GM23338 (cell line): ENCODE measurements around the gene TMEM134. TPM values are rescaled to one million over a fixed set of nuclear protein-coding genes. Genes with fewer than 3 reads are reported as not detected.

Source experiments
- ATAC-seq: fragments of 200-7000 bp; cut with Tn5 transposase; 3 replicates; pipeline ENCODE4 v1.9.1; 2020
- DNase-seq: peaks from one replicate; pipeline ENCODE4 v3.0.0-alpha.2; 2015; ENCODE audit warnings: low spot score
- H2AFZ ChIP-seq: fragments of 200-600 bp; sonication (generic); 2 replicates; pipeline ENCODE4 v1.8.0; 2016; ENCODE audit warnings: antibody characterized with exemption, mild to moderate bottlenecking, moderate library complexity
- H3F3A ChIP-seq: fragments of 200-600 bp; sonication (generic); replicated peaks from 2 replicates; pipeline ENCODE4 v1.8.0; 2017; ENCODE audit warnings: antibody characterized with exemption, mixed run types, low read depth
- H3K27ac ChIP-seq: fragments of 200-600 bp; sonication (generic); 2 replicates; pipeline ENCODE4 v1.6.1; 2016; ENCODE audit warnings: low read depth
- H3K27me3 ChIP-seq: fragments of 200-600 bp; sonication (generic); 2 replicates; pipeline ENCODE4 v1.8.0; 2016; ENCODE audit warnings: mild to moderate bottlenecking, mixed run types, moderate library complexity; ENCODE audit not compliant: insufficient read depth
- H3K36me3 ChIP-seq: fragments of 200-600 bp; sonication (generic); 2 replicates; pipeline ENCODE4 v1.8.0; 2016; ENCODE audit warnings: mild to moderate bottlenecking; ENCODE audit not compliant: insufficient read depth
- H3K4me1 ChIP-seq: fragments of 200-600 bp; sonication (generic); 2 replicates; pipeline ENCODE4 v1.8.0; 2016; ENCODE audit warnings: mild to moderate bottlenecking, moderate library complexity; ENCODE audit not compliant: insufficient read depth
- H3K4me2 ChIP-seq: fragments of 200-600 bp; sonication (generic); 2 replicates; pipeline ENCODE4 v1.7.1; 2017; ENCODE audit warnings: mixed run types
- H3K4me3 ChIP-seq: fragments of 200-600 bp; sonication (generic); 2 replicates; pipeline ENCODE4 v1.6.1; 2016; ENCODE audit warnings: mixed run types
- H3K79me2 ChIP-seq: fragments of 200-600 bp; sonication (generic); replicated peaks from 2 replicates; pipeline ENCODE4 v1.8.0; 2017; ENCODE audit warnings: mild to moderate bottlenecking; ENCODE audit not compliant: insufficient read depth
- H3K9me2 ChIP-seq: fragments of 200-600 bp; sonication (generic); 2 replicates; pipeline ENCODE4 v1.8.0; 2017; ENCODE audit not compliant: insufficient read depth
- H4K20me1 ChIP-seq: fragments of 200-600 bp; sonication (generic); replicated peaks from 2 replicates; pipeline ENCODE4 v1.8.0; 2017; ENCODE audit warnings: mild to moderate bottlenecking; ENCODE audit not compliant: insufficient read depth
- H3K27ac Mint-ChIP-seq: 2 replicates; pipeline ENCODE4 v1.8.0; 2020; ENCODE audit warnings: inconsistent platforms, mild to moderate bottlenecking, moderate library complexity, mixed read lengths
- H3K27me3 Mint-ChIP-seq: 3 replicates; pipeline ENCODE4 v1.8.0; 2022; ENCODE audit warnings: low read depth, mild to moderate bottlenecking, moderate library complexity, mixed read lengths, inconsistent platforms; ENCODE audit not compliant: insufficient read depth, poor library complexity
- H3K36me3 Mint-ChIP-seq: 3 replicates; pipeline ENCODE4 v1.8.0; 2021; ENCODE audit warnings: low read depth, mild to moderate bottlenecking, inconsistent platforms, moderate library complexity, mixed read lengths
- H3K4me1 Mint-ChIP-seq: 3 replicates; pipeline ENCODE4 v1.8.0; 2020; ENCODE audit warnings: mild to moderate bottlenecking, inconsistent platforms, mixed read lengths
- H3K4me3 Mint-ChIP-seq: 3 replicates; pipeline ENCODE4 v1.8.0; 2021; ENCODE audit warnings: moderate library complexity, mild to moderate bottlenecking, inconsistent platforms, mixed read lengths
- H3K9me3 Mint-ChIP-seq: 3 replicates; pipeline ENCODE4 v1.8.0; 2020; ENCODE audit warnings: moderate library complexity, mild to moderate bottlenecking, inconsistent platforms, mixed read lengths
- CREB1 ChIP-seq: fragments of 250-450 bp; sonication (Bioruptor Pico); IDR thresholded peaks from 2 replicates; pipeline ENCODE4 v1.5.0; 2020; ENCODE audit warnings: low read depth, mild to moderate bottlenecking, moderate library complexity
- EZH2 ChIP-seq: fragments of 200-600 bp; sonication (generic); IDR thresholded peaks from one replicate; pipeline ENCODE4 v1.8.0; 2017; ENCODE audit warnings: antibody characterized with exemption, mild to moderate bottlenecking, low read depth; ENCODE audit not compliant: unreplicated experiment
- EZH2phosphoT487 ChIP-seq: fragments of 200-600 bp; sonication (generic); IDR thresholded peaks from one replicate; pipeline ENCODE4 v1.8.1; 2018; ENCODE audit warnings: antibody characterized with exemption; ENCODE audit not compliant: unreplicated experiment
- JUNB ChIP-seq: IDR thresholded peaks from one replicate; pipeline ENCODE4 v1.6.1; 2016; ENCODE audit warnings: antibody characterized with exemption; ENCODE audit not compliant: unreplicated experiment
- NANOG ChIP-seq: IDR thresholded peaks from 2 replicates; pipeline ENCODE4 v1.6.1; 2016; ENCODE audit warnings: antibody characterized with exemption, borderline replicate concordance
- POLR2AphosphoS5 ChIP-seq: IDR thresholded peaks from 2 replicates; pipeline ENCODE4 v1.6.1; 2016; ENCODE audit warnings: antibody characterized with exemption, low read depth
- STAT1 ChIP-seq: IDR thresholded peaks from one replicate; pipeline ENCODE4 v1.6.1; 2016; ENCODE audit warnings: antibody characterized with exemption; ENCODE audit not compliant: unreplicated experiment
- ZNF331 ChIP-seq: fragments of 250-450 bp; sonication (Bioruptor Pico); IDR thresholded peaks from 2 replicates; pipeline ENCODE4 v1.5.0; 2020; ENCODE audit warnings: low read depth, mild to moderate bottlenecking, moderate library complexity
- polyA plus RNA-seq: library from polyadenylated mRNA; unstranded; fragments of >200 nt; fragmentation: Nextera tagmentation; extraction: Ambion mirVana; gene quantifications from 2 replicates; pipeline ENCODE4 v1.2.1, GENCODE V29; 2016
- total RNA-seq: library from RNA; depleted of rRNA; stranded (reverse); fragments of >200 nt; shearing (Covaris generic); gene quantifications from 2 replicates; pipeline ENCODE4 v1.2.3, GENCODE V29; 2014
- TF ChIP-seq, protein P1 (sequence below), 2 experiments: fragments of 200-600 bp in 1 of 2; sonication (generic) in 1 of 2; conservative IDR thresholded peaks; 2 replicates each; pipeline versions ENCODE4 v1.5.1 to v1.6.1; 2016 to 2017; ENCODE audit warnings: antibody characterized with exemption in 2 of 2, low read depth in 2 of 2, mild to moderate bottlenecking in 2 of 2, moderate library complexity in 1 of 2
- TF ChIP-seq, protein P2 (sequence below): IDR thresholded peaks from 2 replicates; pipeline ENCODE4 v1.6.1; 2016; ENCODE audit warnings: antibody characterized with exemption
- TF ChIP-seq, protein P3 (sequence below): IDR thresholded peaks from one replicate; pipeline ENCODE4 v1.6.1; 2018; ENCODE audit warnings: antibody characterized with exemption; ENCODE audit not compliant: unreplicated experiment

The TMEM134 gene
- total and polyA plus RNA-seq, 2 experiments from 2014 or later = 61.4 to 69.2 TPM

DNA sequence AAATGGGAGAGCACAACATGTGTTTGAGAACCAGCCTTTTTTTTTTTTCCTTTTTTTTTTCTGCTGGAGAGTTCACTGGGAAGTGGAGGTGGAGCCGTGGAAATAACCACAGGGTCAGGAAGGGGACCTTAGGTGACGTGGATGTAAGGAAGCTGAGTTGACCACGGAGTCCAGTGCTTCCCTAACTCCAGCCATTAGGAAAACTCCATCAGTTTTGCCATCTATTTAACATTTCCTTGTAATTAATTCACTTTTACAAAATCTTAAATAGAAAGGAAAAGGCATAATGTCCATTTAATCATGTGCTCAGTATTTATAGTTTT, 40.9 kb upstream of the TMEM134 start:
- DNase-seq (no peak), ATAC-seq (no peak)
- Histone ChIP-seq H3K4me3 (no peak overlapping the region), H2AFZ (no peak overlapping the region), H3K27me3 (no peaks in the 10 kb centered on the region), H3K4me1 (peaks cover 22% of the 10 kb centered on the region), H3K4me2 (no peak overlapping the region), H3K27ac (no peak overlapping the region), H4K20me1 (peaks cover 5% of the 10 kb centered on the region), H3K79me2 (peaks cover 5% of the 10 kb centered on the region; the same call in 1 of the 2 replicates), H3K36me3 (no peaks in the 10 kb centered on the region), H3F3A (peaks cover 16% of the 10 kb centered on the region; the same call in 1 of the 2 replicates), H3K9me2 (no peaks in the 10 kb centered on the region)
- H3K9me3 Mint-ChIP-seq = peaks cover 3% of the 10 kb centered on the region; the same call in 1 of the 3 replicates
- H3K27me3 Mint-ChIP-seq = peaks cover 11% of the 10 kb centered on the region
- peak overlapping the region; percentile 73 for H3K4me3 Mint-ChIP-seq
- TF ChIP-seq STAT1 (no peak), JUNB (no peak), NANOG (no peak)
- TF ChIP-seq, protein P1, sequence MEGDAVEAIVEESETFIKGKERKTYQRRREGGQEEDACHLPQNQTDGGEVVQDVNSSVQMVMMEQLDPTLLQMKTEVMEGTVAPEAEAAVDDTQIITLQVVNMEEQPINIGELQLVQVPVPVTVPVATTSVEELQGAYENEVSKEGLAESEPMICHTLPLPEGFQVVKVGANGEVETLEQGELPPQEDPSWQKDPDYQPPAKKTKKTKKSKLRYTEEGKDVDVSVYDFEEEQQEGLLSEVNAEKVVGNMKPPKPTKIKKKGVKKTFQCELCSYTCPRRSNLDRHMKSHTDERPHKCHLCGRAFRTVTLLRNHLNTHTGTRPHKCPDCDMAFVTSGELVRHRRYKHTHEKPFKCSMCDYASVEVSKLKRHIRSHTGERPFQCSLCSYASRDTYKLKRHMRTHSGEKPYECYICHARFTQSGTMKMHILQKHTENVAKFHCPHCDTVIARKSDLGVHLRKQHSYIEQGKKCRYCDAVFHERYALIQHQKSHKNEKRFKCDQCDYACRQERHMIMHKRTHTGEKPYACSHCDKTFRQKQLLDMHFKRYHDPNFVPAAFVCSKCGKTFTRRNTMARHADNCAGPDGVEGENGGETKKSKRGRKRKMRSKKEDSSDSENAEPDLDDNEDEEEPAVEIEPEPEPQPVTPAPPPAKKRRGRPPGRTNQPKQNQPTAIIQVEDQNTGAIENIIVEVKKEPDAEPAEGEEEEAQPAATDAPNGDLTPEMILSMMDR (conservative IDR thresholded peaks at IDR 0.05; ENCODE audit: low read depth in 2 of 2) = no peak
- TF ChIP-seq, protein P2, sequence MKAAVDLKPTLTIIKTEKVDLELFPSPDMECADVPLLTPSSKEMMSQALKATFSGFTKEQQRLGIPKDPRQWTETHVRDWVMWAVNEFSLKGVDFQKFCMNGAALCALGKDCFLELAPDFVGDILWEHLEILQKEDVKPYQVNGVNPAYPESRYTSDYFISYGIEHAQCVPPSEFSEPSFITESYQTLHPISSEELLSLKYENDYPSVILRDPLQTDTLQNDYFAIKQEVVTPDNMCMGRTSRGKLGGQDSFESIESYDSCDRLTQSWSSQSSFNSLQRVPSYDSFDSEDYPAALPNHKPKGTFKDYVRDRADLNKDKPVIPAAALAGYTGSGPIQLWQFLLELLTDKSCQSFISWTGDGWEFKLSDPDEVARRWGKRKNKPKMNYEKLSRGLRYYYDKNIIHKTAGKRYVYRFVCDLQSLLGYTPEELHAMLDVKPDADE = no peak
- H3K4me1 Mint-ChIP-seq = peaks cover 19% of the 10 kb centered on the region
- no peak overlapping the region for H3K27ac Mint-ChIP-seq
- peaks cover 7% of the 10 kb centered on the region for H3K36me3 Mint-ChIP-seq

DNA sequence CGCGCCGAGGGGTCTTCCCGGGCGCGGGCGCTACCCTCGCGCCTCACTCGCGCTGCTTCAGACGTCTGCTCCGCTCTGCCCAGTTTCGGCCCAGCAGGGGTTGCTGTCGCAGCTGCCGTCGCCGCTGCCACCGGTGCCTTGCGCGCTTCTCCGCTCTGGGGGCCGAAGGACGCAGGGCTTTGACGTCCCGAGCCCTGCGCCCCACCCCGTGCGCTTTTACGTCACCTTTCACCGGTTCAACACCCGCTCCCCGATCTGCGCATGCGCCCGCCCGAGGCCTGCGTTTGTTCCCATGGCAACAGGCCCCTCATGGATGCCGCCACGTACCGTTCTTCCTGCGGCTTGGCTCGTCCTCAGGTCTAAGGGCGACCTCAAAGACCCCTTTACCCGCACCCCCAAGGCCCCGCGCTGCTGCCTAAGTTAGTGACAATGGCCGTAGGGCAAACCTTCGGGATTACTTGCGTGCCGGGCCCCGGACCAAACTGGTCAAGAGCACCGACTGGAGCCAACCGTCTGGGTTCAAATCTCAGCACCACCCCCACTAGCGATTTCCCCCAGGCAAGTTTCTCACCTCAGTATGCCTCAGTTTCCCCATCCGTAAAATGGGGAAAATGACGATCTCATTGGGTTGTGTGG, 39.6 kb upstream of the TMEM134 start:
- peak overlapping the region; percentile 94 for H2AFZ ChIP-seq
- H3K9me2 ChIP-seq = no peaks in the 10 kb centered on the region
- peaks cover 25% of the 10 kb centered on the region for H3K4me1 ChIP-seq
- peak overlapping the region; percentile 71 for H3K4me3 ChIP-seq
- peaks cover 7% of the 10 kb centered on the region for H4K20me1 ChIP-seq
- peak; percentile 99 for DNase-seq
- H3K36me3 ChIP-seq = no peaks in the 10 kb centered on the region
- H3K9me3 Mint-ChIP-seq = peaks cover 3% of the 10 kb centered on the region; the same call in 1 of the 3 replicates
- peaks cover 20% of the 10 kb centered on the region for H3K4me1 Mint-ChIP-seq
- peaks cover 7% of the 10 kb centered on the region for H3K36me3 Mint-ChIP-seq
- H3K27ac ChIP-seq = peak overlapping the region; percentile 73; the same call in 1 of the 2 replicates
- H3K79me2 ChIP-seq = peaks cover 5% of the 10 kb centered on the region; the same call in 1 of the 2 replicates
- H3K27me3 Mint-ChIP-seq = peaks cover 11% of the 10 kb centered on the region
- H3K27ac Mint-ChIP-seq = peak overlapping the region; percentile 93
- peak overlapping the region; percentile 95 for H3K4me2 ChIP-seq
- ATAC-seq = peak; percentile 6
- H3K4me3 Mint-ChIP-seq = peak overlapping the region; percentile 73
- peaks cover 16% of the 10 kb centered on the region; the same call in 1 of the 2 replicates for H3F3A ChIP-seq
- no peaks in the 10 kb centered on the region; the same call in 1 of the 2 replicates for H3K27me3 ChIP-seq
- TF ChIP-seq POLR2AphosphoS5 (peak; percentile 41; the same call in 1 of the 2 replicates), JUNB (no peak), CREB1 (CRISPR knock-in tag) (peak; percentile 94), EZH2phosphoT487 (no peak), EZH2 (no peak), ZNF331 (CRISPR knock-in tag) (no peak)
- TF ChIP-seq, protein P1 (conservative IDR thresholded peaks at IDR 0.05; ENCODE audit: low read depth in 2 of 2) = no peak
- TF ChIP-seq, protein P3, sequence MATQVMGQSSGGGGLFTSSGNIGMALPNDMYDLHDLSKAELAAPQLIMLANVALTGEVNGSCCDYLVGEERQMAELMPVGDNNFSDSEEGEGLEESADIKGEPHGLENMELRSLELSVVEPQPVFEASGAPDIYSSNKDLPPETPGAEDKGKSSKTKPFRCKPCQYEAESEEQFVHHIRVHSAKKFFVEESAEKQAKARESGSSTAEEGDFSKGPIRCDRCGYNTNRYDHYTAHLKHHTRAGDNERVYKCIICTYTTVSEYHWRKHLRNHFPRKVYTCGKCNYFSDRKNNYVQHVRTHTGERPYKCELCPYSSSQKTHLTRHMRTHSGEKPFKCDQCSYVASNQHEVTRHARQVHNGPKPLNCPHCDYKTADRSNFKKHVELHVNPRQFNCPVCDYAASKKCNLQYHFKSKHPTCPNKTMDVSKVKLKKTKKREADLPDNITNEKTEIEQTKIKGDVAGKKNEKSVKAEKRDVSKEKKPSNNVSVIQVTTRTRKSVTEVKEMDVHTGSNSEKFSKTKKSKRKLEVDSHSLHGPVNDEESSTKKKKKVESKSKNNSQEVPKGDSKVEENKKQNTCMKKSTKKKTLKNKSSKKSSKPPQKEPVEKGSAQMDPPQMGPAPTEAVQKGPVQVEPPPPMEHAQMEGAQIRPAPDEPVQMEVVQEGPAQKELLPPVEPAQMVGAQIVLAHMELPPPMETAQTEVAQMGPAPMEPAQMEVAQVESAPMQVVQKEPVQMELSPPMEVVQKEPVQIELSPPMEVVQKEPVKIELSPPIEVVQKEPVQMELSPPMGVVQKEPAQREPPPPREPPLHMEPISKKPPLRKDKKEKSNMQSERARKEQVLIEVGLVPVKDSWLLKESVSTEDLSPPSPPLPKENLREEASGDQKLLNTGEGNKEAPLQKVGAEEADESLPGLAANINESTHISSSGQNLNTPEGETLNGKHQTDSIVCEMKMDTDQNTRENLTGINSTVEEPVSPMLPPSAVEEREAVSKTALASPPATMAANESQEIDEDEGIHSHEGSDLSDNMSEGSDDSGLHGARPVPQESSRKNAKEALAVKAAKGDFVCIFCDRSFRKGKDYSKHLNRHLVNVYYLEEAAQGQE = no peak
